HL-60 (cell line): ENCODE measurements around the gene CRHBP.

Experiments
- POLR2AphosphoS5 ChIP-seq: IDR thresholded peaks from 2 replicates; pipeline ENCODE4 v1.6.1; 2012; ENCODE audit warnings: low read depth
- SPI1 ChIP-seq: IDR thresholded peaks from 2 replicates; pipeline ENCODE4 v1.6.1; 2012; ENCODE audit warnings: low read depth, mild to moderate bottlenecking, borderline replicate concordance
- TF ChIP-seq, protein P1 (sequence below): IDR thresholded peaks from one replicate; pipeline ENCODE4 v1.5.1; 2011; ENCODE audit warnings: low read length, control low read depth, inconsistent platforms; ENCODE audit not compliant: insufficient read depth

DNA sequence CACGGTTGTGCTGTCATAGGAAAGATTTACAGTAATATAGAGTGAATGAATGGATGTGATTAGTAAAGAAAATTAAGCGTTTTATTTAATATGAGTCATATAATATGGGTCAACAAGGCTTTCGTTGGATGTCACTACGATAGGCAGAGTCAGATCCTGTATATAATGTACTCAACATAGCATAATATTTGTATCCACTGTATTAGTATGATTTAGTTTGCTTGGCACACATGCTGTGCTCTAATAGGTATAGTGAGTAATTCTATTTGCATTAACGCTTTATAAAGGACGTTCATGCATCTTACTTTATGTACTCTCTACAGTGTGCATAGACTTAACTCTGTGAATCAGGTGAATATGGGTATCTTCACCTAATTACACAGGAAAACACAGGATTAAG, 41.5 kb downstream of the CRHBP start:
- TF ChIP-seq, protein P1, sequence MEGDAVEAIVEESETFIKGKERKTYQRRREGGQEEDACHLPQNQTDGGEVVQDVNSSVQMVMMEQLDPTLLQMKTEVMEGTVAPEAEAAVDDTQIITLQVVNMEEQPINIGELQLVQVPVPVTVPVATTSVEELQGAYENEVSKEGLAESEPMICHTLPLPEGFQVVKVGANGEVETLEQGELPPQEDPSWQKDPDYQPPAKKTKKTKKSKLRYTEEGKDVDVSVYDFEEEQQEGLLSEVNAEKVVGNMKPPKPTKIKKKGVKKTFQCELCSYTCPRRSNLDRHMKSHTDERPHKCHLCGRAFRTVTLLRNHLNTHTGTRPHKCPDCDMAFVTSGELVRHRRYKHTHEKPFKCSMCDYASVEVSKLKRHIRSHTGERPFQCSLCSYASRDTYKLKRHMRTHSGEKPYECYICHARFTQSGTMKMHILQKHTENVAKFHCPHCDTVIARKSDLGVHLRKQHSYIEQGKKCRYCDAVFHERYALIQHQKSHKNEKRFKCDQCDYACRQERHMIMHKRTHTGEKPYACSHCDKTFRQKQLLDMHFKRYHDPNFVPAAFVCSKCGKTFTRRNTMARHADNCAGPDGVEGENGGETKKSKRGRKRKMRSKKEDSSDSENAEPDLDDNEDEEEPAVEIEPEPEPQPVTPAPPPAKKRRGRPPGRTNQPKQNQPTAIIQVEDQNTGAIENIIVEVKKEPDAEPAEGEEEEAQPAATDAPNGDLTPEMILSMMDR: no peak
- TF ChIP-seq POLR2AphosphoS5 (no peak), SPI1 (no peak)
